ENCODE measurements around the gene NLGN1.

Gene NLGN1

DNA sequence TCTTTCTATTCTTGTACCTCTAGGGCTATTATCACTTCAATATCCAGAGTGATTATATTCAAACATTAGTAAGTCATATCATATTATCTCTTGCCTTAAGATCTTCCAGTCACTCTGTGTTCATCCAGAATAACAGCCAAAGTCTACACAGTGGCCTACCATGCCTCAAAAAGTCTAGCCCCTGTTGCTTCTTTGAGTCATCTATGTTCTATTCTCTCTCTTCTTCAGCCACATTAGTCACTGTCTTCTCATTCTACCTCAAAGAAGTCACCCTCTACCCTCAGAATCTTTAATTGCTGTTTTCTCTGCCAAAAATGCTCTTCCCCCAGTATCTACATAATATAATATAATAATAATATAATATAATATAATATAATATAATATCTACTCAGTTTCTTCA lies 356.0 kb downstream of the NLGN1 start:
- Histone ChIP-seq H3K4me1 (ENCODE audit: control insufficient read depth, insufficient read depth, low read length) (peaks cover 21% of the 10 kb centered on the region; the same call in 1 of the 2 replicates), H3K36me3 (ENCODE audit: control insufficient read depth, insufficient read depth, low read length) (no peaks in the 10 kb centered on the region), H3K4me3 (ENCODE audit: low read depth, low read length) (no peak overlapping the region), H3K9ac (ENCODE audit: low read depth, low read length) (no peak overlapping the region), H3K27ac (ENCODE audit: low read depth, low read length) (no peak overlapping the region), H3K27me3 (ENCODE audit: control insufficient read depth, insufficient read depth, low read length) (no peaks in the 10 kb centered on the region), H3K9me3 (ENCODE audit: control insufficient read depth, insufficient read depth, low read length) (no peaks in the 10 kb centered on the region)

DNA sequence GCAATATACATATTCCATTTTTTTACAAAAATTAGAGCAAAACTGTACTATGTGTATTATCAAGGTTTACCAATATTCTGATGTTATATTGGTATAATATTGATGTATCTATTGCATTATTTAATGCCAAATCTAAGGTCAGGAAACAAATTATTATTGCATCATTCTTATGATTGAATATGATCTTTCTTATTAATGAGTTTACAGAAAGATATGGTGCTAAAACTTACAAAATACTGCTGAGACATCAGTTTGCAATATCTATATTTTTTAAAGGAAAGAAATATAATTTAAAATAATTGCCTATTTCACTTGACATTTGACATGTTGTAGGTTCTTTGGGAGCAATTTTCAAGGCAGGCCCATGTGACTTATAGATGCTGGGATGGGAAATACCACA lies 357.6 kb downstream of the NLGN1 start:
- H3K9ac ChIP-seq (ENCODE audit: low read depth, low read length): no peak overlapping the region
- no peaks in the 10 kb centered on the region for H3K36me3 ChIP-seq (ENCODE audit: control insufficient read depth, insufficient read depth, low read length)
- H3K9me3 ChIP-seq (ENCODE audit: control insufficient read depth, insufficient read depth, low read length): no peaks in the 10 kb centered on the region
- H3K27me3 ChIP-seq (ENCODE audit: control insufficient read depth, insufficient read depth, low read length): no peaks in the 10 kb centered on the region
- H3K27ac ChIP-seq (ENCODE audit: low read depth, low read length): no peak overlapping the region
- no peak overlapping the region for H3K4me3 ChIP-seq (ENCODE audit: low read depth, low read length)
- H3K4me1 ChIP-seq (ENCODE audit: control insufficient read depth, insufficient read depth, low read length): peaks cover 16% of the 10 kb centered on the region; the same call in 1 of the 2 replicates

DNA sequence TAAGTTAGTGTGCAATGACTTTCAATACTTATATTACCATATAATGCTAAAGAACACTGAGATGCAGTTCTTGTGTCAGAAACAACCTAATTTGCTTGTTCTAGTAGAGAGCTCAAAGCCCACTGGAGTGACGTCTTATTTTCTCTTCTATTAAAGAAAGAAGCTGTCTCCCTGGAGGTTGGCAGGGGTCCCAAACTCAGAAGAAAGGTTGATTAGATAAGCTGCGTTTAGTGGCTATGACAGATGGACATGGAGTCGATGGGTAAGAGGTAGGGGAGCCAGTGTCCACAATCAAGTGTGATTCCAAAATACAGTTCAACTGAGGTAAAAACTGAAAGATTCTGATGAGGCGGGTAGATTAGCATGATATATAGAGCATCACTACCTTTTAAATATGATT lies 363.6 kb downstream of the NLGN1 start:
- no peaks in the 10 kb centered on the region for H3K27me3 ChIP-seq (ENCODE audit: control insufficient read depth, insufficient read depth, low read length)
- H3K27ac ChIP-seq (ENCODE audit: low read depth, low read length): no peak overlapping the region

DNA sequence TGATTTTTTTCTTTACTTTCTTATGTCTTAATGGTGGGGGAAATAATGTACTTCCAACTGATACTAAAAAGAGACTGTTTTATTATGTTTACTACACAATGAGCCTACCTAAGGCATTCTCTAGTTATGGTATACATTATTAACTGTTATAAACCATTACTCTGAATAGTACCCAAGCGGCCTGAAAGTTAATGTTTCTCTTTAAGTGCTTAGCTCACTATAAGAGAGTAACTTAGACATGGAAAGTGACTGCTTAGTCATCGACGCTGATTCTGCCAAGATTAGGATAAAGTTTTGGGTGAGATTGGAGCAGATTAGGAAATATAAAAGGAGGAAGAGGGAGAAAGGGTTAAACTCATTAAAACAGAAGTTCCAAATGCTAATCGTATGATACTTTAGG lies 365.0 kb downstream of the NLGN1 start:
- no peaks in the 10 kb centered on the region for H3K27me3 ChIP-seq (ENCODE audit: control insufficient read depth, insufficient read depth, low read length)
- no peak overlapping the region for H3K4me3 ChIP-seq (ENCODE audit: low read depth, low read length)
- no peaks in the 10 kb centered on the region for H3K36me3 ChIP-seq (ENCODE audit: control insufficient read depth, insufficient read depth, low read length)
- H3K9ac ChIP-seq (ENCODE audit: low read depth, low read length): no peak overlapping the region
- H3K4me1 ChIP-seq (ENCODE audit: control insufficient read depth, insufficient read depth, low read length): no peaks in the 10 kb centered on the region
- no peaks in the 10 kb centered on the region for H3K9me3 ChIP-seq (ENCODE audit: control insufficient read depth, insufficient read depth, low read length)
- H3K27ac ChIP-seq (ENCODE audit: low read depth, low read length): no peak overlapping the region

More for the DNA sequence above, 363.6 kb downstream of the NLGN1 start:
- Histone ChIP-seq H3K9ac (ENCODE audit: low read depth, low read length) (no peak overlapping the region), H3K4me1 (ENCODE audit: control insufficient read depth, insufficient read depth, low read length) (no peaks in the 10 kb centered on the region), H3K4me3 (ENCODE audit: low read depth, low read length) (no peak overlapping the region), H3K36me3 (ENCODE audit: control insufficient read depth, insufficient read depth, low read length) (no peaks in the 10 kb centered on the region), H3K9me3 (ENCODE audit: control insufficient read depth, insufficient read depth, low read length) (no peaks in the 10 kb centered on the region)

DNA sequence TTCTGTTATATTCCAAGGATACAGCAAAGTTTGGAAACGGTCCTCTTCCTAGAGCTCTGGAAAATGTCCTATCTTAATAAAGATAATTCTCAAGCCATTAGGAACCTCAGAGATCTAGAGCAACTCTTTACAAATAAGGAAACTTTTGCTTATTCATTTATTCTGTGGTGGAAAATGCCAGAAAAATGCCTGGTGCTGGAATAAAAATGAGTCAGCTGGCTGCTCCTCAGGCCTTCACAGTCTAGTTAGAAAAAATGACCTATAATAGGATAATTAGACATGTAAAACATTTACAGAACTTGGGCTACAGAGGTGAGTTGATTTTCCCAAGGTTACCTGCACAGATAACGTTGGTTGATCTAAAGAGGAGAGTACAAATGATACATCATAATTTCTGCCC lies 372.5 kb downstream of the NLGN1 start:
- Histone ChIP-seq H3K4me3 (ENCODE audit: low read depth, low read length) (no peak overlapping the region), H3K36me3 (ENCODE audit: control insufficient read depth, insufficient read depth, low read length) (no peaks in the 10 kb centered on the region), H3K27me3 (ENCODE audit: control insufficient read depth, insufficient read depth, low read length) (no peaks in the 10 kb centered on the region), H3K4me1 (ENCODE audit: control insufficient read depth, insufficient read depth, low read length) (peaks cover 18% of the 10 kb centered on the region), H3K9me3 (ENCODE audit: control insufficient read depth, insufficient read depth, low read length) (no peaks in the 10 kb centered on the region), H3K9ac (ENCODE audit: low read depth, low read length) (no peak overlapping the region), H3K27ac (ENCODE audit: low read depth, low read length) (no peak overlapping the region)

GRCh38 chr3:173770796-173771573 lies 373.4 kb downstream of the NLGN1 start:
- Histone ChIP-seq H3K4me3 (ENCODE audit: low read depth, low read length) (no peak overlapping the region), H3K4me1 (ENCODE audit: control insufficient read depth, insufficient read depth, low read length) (peaks cover 18% of the 10 kb centered on the region), H3K9me3 (ENCODE audit: control insufficient read depth, insufficient read depth, low read length) (no peaks in the 10 kb centered on the region), H3K27ac (ENCODE audit: low read depth, low read length) (peak overlapping the region; percentile 38), H3K27me3 (ENCODE audit: control insufficient read depth, insufficient read depth, low read length) (no peaks in the 10 kb centered on the region), H3K36me3 (ENCODE audit: control insufficient read depth, insufficient read depth, low read length) (no peaks in the 10 kb centered on the region), H3K9ac (ENCODE audit: low read depth, low read length) (no peak overlapping the region)

DNA sequence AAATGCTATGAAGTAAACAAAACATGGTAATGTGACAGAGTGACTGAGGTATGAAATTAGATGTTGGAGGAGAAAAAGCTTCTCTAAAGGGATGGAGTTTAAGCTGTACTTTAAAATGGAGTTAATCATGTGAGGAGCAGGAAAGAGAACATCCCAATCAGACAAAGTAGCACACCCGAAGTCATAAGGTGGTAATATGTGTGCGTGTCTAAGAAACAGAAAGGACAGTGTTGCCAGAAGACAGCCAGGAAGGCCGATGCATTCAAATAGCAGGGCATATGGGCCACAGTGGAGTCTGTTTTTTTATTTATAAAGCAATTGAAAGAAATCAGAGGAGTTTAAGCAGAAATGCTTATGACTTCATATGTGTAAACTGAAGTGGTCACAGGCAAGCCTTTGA lies 376.3 kb downstream of the NLGN1 start:
- peaks cover 18% of the 10 kb centered on the region for H3K4me1 ChIP-seq (ENCODE audit: control insufficient read depth, insufficient read depth, low read length)
- H3K27me3 ChIP-seq (ENCODE audit: control insufficient read depth, insufficient read depth, low read length): no peaks in the 10 kb centered on the region
- H3K9me3 ChIP-seq (ENCODE audit: control insufficient read depth, insufficient read depth, low read length): no peaks in the 10 kb centered on the region
- no peaks in the 10 kb centered on the region for H3K36me3 ChIP-seq (ENCODE audit: control insufficient read depth, insufficient read depth, low read length)
- no peak overlapping the region for H3K27ac ChIP-seq (ENCODE audit: low read depth, low read length)
- no peak overlapping the region for H3K4me3 ChIP-seq (ENCODE audit: low read depth, low read length)
- H3K9ac ChIP-seq (ENCODE audit: low read depth, low read length): no peak overlapping the region

GRCh38 chr3:173774294-173774693 lies 376.8 kb downstream of the NLGN1 start:
- no peaks in the 10 kb centered on the region for H3K9me3 ChIP-seq (ENCODE audit: control insufficient read depth, insufficient read depth, low read length)
- no peaks in the 10 kb centered on the region for H3K36me3 ChIP-seq (ENCODE audit: control insufficient read depth, insufficient read depth, low read length)
- H3K4me3 ChIP-seq (ENCODE audit: low read depth, low read length): no peak overlapping the region
- no peak overlapping the region for H3K27ac ChIP-seq (ENCODE audit: low read depth, low read length)
- H3K27me3 ChIP-seq (ENCODE audit: control insufficient read depth, insufficient read depth, low read length): no peaks in the 10 kb centered on the region
- H3K9ac ChIP-seq (ENCODE audit: low read depth, low read length): no peak overlapping the region
- H3K4me1 ChIP-seq (ENCODE audit: control insufficient read depth, insufficient read depth, low read length): peaks cover 18% of the 10 kb centered on the region

- no peaks in the 10 kb centered on the region for H3K36me3 ChIP-seq (ENCODE audit: control insufficient read depth, insufficient read depth, low read length)
- no peak overlapping the region for H3K4me3 ChIP-seq (ENCODE audit: low read depth, low read length)
- H3K27me3 ChIP-seq (ENCODE audit: control insufficient read depth, insufficient read depth, low read length): no peaks in the 10 kb centered on the region
- H3K4me1 ChIP-seq (ENCODE audit: control insufficient read depth, insufficient read depth, low read length): no peaks in the 10 kb centered on the region
- no peak overlapping the region for H3K9ac ChIP-seq (ENCODE audit: low read depth, low read length)
- no peaks in the 10 kb centered on the region for H3K9me3 ChIP-seq (ENCODE audit: control insufficient read depth, insufficient read depth, low read length)
- H3K27ac ChIP-seq (ENCODE audit: low read depth, low read length): no peak overlapping the region
Observed at GRCh38 chr3:173778251-173778650, 380.7 kb downstream of the NLGN1 start.

DNA sequence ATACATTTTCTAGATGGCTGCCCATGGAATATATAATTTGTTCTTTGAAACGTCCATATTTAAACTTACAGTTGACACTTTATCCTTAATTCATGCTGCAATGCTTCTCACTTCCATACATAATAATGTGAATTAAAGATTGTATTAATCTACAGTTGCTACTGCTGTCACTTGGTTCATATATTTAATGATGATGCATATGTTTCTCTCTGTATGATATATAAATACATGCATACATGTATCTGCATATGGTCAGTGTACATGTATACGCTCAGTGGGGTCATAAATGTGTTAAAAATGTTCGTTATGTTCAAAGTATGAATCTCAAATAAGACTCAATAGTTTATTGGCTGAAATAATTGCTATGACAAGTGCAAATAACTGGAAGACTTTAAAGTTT lies 382.5 kb downstream of the NLGN1 start:
- H3K36me3 ChIP-seq (ENCODE audit: control insufficient read depth, insufficient read depth, low read length): no peaks in the 10 kb centered on the region
- H3K9ac ChIP-seq (ENCODE audit: low read depth, low read length): no peak overlapping the region
- peaks cover under 1% of the 10 kb centered on the region; the same call in 1 of the 2 replicates for H3K4me1 ChIP-seq (ENCODE audit: control insufficient read depth, insufficient read depth, low read length)
- H3K9me3 ChIP-seq (ENCODE audit: control insufficient read depth, insufficient read depth, low read length): no peaks in the 10 kb centered on the region
- H3K4me3 ChIP-seq (ENCODE audit: low read depth, low read length): no peak overlapping the region
- H3K27me3 ChIP-seq (ENCODE audit: control insufficient read depth, insufficient read depth, low read length): no peaks in the 10 kb centered on the region
- H3K27ac ChIP-seq (ENCODE audit: low read depth, low read length): no peak overlapping the region

DNA sequence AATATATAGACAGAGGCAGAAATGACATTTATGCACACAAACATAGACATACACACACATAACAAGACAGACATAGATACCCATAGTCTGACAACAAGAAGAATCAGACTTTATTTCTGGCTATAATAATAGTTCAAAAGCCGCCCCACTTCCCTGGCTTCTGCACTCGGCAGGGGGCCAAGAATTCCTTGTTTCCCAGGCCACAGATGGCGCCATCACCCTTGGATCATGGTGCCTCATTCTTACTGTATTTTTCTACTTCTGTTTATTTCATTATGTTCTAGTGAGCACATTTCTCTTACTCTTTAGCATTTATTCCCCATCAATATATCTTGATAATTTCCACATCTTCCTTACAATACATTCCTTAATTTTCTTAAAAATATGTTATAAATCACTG lies 387.5 kb downstream of the NLGN1 start:
- Histone ChIP-seq H3K36me3 (ENCODE audit: control insufficient read depth, insufficient read depth, low read length) (no peaks in the 10 kb centered on the region), H3K27me3 (ENCODE audit: control insufficient read depth, insufficient read depth, low read length) (no peaks in the 10 kb centered on the region), H3K4me3 (ENCODE audit: low read depth, low read length) (no peak overlapping the region), H3K4me1 (ENCODE audit: control insufficient read depth, insufficient read depth, low read length) (peaks cover 4% of the 10 kb centered on the region; the same call in 1 of the 2 replicates), H3K27ac (ENCODE audit: low read depth, low read length) (no peak overlapping the region), H3K9ac (ENCODE audit: low read depth, low read length) (no peak overlapping the region), H3K9me3 (ENCODE audit: control insufficient read depth, insufficient read depth, low read length) (no peaks in the 10 kb centered on the region)
